Skeletal muscle satellite cell (primary cell): ENCODE measurements around the gene NFYA. TPM values are rescaled to one million over a fixed set of nuclear protein-coding genes. Genes with fewer than 3 reads are reported as not detected.
A peak's percentile ranks its signal among the peaks of the same experiment; 100 is the strongest.

Experiments
- H3K27me3 ChIP-seq: 2 replicates; pipeline ENCODE4 v1.7.0; 2013; ENCODE audit warnings: low read length; ENCODE audit not compliant: control insufficient read depth, insufficient read depth
- H3K36me3 ChIP-seq: 2 replicates; pipeline ENCODE4 v1.7.0; 2013; ENCODE audit warnings: mild to moderate bottlenecking, control low read depth, low read length; ENCODE audit not compliant: insufficient read depth
- H3K4me1 ChIP-seq: 2 replicates; pipeline ENCODE4 v1.7.0; 2013; ENCODE audit warnings: low read length; ENCODE audit not compliant: control insufficient read depth, insufficient read depth
- H3K4me2 ChIP-seq: 2 replicates; pipeline ENCODE4 v1.7.0; 2013; ENCODE audit warnings: mild to moderate bottlenecking, low read length
- H3K4me3 ChIP-seq: 2 replicates; pipeline ENCODE4 v1.7.0; 2013; ENCODE audit warnings: low read length
- H3K9ac ChIP-seq: 2 replicates; pipeline ENCODE4 v1.7.0; 2013; ENCODE audit warnings: mild to moderate bottlenecking, low read depth, low read length, moderate library complexity
- H3K9me3 ChIP-seq: replicated peaks from 2 replicates; pipeline ENCODE4 v1.7.0; 2013; ENCODE audit warnings: mild to moderate bottlenecking, control low read depth, low read length
- total RNA-seq: library from RNA; depleted of rRNA; stranded (reverse); fragments of >200 nt; gene quantifications from 2 replicates; pipeline ENCODE4 v1.2.3, GENCODE V29; 2012; rRNA removed

Gene NFYA
- 9.9 and 14.2 TPM in 2 replicates for total RNA-seq

DNA sequence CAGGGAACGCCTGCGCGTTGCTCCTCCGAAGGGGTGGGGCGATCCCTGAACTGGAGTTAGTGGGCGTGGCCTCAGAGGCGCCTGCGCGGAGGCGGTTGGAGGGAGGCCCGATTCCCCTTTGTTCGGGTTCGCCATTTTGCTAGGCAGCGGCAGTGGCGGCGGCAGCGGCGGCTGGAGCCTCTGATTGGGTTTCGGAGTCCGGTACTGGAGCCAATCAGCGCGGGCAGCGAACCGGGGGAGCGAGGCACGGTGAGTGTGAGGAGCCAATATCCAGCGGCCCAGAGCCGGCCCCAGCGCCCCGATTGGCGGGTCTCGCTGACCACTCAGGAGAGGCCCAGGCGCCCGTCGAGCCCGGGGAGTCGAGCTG is at the start of gene NFYA:
NFYA (plus strand) TSS at position 139 of the 367 bp plus-strand sequence. CDS start 6,116 bp downstream, outside the sequence.
- peak within 1 kb of the TSS; percentile 99 for H3K9ac ChIP-seq
- peaks cover 22% of the 10 kb centered on the region for H3K4me1 ChIP-seq

GRCh38 chr6:41023114-41023513 is 49.7 kb upstream of the NFYA start:
- Histone ChIP-seq H3K4me1 (peaks cover 10% of the 10 kb centered on the region), H3K4me3 (no peak overlapping the region), H3K4me2 (no peak overlapping the region), H3K9me3 (no peaks in the 10 kb centered on the region), H3K27me3 (no peaks in the 10 kb centered on the region), H3K9ac (no peak overlapping the region), H3K36me3 (no peaks in the 10 kb centered on the region)

More for the DNA sequence above, at the start of gene NFYA:
- Histone ChIP-seq H3K36me3 (no peaks in the 10 kb centered on the region), H3K9me3 (no peaks in the 10 kb centered on the region), H3K4me2 (peak within 1 kb of the TSS; percentile 97), H3K27me3 (no peaks in the 10 kb centered on the region), H3K4me3 (peak within 1 kb of the TSS; percentile 85)

- Histone ChIP-seq H3K9ac (no peak overlapping the region), H3K4me2 (no peak overlapping the region), H3K9me3 (no peaks in the 10 kb centered on the region), H3K27me3 (no peaks in the 10 kb centered on the region), H3K36me3 (no peaks in the 10 kb centered on the region), H3K4me1 (peaks cover 16% of the 10 kb centered on the region), H3K4me3 (no peak overlapping the region)
Observed at GRCh38 chr6:41025966-41026530, 46.7 kb upstream of the NFYA start.

DNA sequence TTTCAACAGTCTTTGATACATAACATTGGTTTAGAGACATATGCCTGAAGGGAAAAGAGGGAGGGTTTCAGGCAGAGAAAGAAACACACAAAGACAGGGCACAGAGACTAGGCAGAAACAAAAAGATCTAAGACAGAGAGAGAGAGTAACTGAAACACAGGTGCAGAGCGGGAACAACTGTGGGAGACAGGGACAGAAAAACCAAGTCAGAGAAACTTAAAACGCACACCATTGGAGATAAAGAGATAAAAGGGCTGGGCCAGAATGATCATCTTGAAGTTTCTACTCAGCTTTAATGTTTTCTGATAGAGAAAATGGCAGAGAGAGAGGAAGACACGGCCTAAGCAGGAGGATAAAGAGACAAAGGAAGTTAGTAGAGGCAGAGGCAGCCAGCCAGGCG is 45.5 kb upstream of the NFYA start:
- Histone ChIP-seq H3K9me3 (no peaks in the 10 kb centered on the region), H3K4me1 (peaks cover 16% of the 10 kb centered on the region), H3K4me3 (peak overlapping the region; percentile 76), H3K36me3 (no peaks in the 10 kb centered on the region), H3K4me2 (peak overlapping the region; percentile 94), H3K9ac (peak overlapping the region; percentile 86), H3K27me3 (no peaks in the 10 kb centered on the region)

- H3K9me3 ChIP-seq, result no peaks in the 10 kb centered on the region
- peak overlapping the region; percentile 76 for H3K4me3 ChIP-seq
- no peaks in the 10 kb centered on the region for H3K36me3 ChIP-seq
- H3K4me2 ChIP-seq, result peak overlapping the region; percentile 94
- H3K27me3 ChIP-seq, result no peaks in the 10 kb centered on the region
- H3K4me1 ChIP-seq, result peaks cover 16% of the 10 kb centered on the region
- H3K9ac ChIP-seq, result peak overlapping the region; percentile 86
Observed at GRCh38 chr6:41027799-41028560, 44.8 kb upstream of the NFYA start.

DNA sequence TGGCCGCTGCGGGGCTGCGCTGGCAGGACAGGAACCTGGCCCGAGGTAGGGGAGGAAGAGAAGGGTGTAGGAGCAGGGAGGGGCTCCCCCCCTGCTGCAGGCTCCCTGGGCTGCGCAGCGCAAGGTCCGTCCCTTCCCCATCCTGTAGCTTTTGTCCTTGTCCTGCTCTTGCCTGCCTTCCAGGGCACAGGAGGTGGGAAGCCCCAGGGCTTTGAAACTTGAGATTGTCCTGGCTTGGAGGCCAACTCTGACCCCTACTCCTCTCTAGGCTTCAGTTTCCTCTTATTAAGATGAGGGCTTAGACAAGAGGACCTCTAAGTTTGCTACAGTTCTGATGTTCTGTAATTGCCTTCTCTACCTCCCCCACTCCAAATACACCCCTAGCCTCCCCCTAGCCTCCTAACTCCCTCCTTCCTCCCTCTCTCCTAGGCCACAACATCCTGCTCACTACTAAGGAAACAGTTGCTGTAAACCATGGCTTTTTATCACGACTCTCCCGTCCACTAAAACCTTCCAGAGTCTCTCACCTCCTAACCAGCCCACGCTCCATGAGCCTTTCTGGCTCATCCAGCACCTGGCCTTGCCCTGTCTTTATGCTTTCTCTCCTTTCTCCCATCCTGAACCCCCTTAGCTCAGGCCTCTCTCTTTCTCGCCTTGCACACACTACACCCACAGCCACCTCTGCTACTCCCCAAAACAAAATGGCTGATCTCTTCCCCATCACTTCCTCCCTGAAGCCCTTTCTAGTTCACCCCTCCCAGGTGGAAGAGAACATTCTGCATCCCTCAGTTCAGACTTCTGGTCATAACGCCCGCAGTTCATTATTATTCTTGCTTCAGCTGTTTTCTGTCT is 44.0 kb upstream of the NFYA start:
- Histone ChIP-seq H3K4me3 (peak overlapping the region; percentile 76), H3K4me1 (peaks cover 16% of the 10 kb centered on the region), H3K36me3 (no peaks in the 10 kb centered on the region), H3K9me3 (no peaks in the 10 kb centered on the region), H3K27me3 (no peaks in the 10 kb centered on the region), H3K9ac (peak overlapping the region; percentile 86), H3K4me2 (peak overlapping the region; percentile 94)

DNA sequence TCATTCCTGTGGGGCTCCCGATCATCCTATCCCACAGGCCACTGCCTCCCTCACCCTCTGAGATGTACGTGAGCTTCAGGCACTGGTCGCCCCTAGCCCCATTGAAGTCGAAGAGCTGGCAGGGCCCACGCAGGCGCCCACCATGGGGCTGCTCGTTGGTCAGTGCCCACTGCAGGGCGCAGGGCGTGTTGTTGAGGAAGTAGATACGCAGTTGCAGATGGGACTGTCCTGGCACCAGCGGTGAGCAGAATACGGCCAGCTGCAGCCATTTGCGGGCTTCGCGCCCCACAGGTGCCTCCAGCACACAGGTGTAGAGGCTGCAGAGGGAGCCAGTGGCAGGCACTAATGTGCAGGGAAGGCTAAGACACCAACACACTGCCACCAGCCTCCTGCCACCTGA is 39.9 kb upstream of the NFYA start:
- H3K9ac ChIP-seq, result no peak overlapping the region
- H3K4me1 ChIP-seq, result peaks cover 8% of the 10 kb centered on the region
- H3K36me3 ChIP-seq, result no peaks in the 10 kb centered on the region

DNA sequence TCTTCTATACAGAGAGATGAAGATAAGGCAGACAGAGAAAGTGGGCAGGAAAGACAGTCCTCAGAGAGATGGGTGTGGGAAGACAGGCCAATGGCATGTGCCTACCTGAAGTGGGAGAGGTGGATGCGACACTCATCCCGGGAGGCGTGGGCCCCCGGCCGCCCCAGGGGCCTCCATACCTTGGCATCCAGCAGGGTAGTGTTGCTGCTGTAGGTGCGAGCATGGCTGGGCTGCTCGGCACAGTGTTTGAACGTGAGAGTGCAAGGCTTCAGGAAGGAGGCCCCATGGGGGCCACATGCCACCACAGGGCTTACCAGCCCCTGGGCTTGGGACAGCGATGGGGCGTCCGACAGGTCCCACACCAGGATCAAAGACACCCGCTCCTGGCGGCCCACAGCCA is 39.0 kb upstream of the NFYA start:
- Histone ChIP-seq H3K4me3 (no peak overlapping the region), H3K4me2 (no peak overlapping the region), H3K4me1 (no peaks in the 10 kb centered on the region), H3K9ac (no peak overlapping the region), H3K9me3 (no peaks in the 10 kb centered on the region), H3K27me3 (peaks cover 15% of the 10 kb centered on the region), H3K36me3 (no peaks in the 10 kb centered on the region)

More for the DNA sequence above, 39.9 kb upstream of the NFYA start:
- Histone ChIP-seq H3K27me3 (peaks cover 13% of the 10 kb centered on the region), H3K4me3 (no peak overlapping the region), H3K4me2 (no peak overlapping the region), H3K9me3 (no peaks in the 10 kb centered on the region)

- Histone ChIP-seq H3K9me3 (no peaks in the 10 kb centered on the region), H3K4me3 (no peak overlapping the region), H3K36me3 (no peaks in the 10 kb centered on the region), H3K27me3 (peaks cover 16% of the 10 kb centered on the region), H3K4me1 (peaks cover 7% of the 10 kb centered on the region), H3K9ac (no peak overlapping the region), H3K4me2 (no peak overlapping the region)
Observed at GRCh38 chr6:41036186-41036585, 36.6 kb upstream of the NFYA start.

DNA sequence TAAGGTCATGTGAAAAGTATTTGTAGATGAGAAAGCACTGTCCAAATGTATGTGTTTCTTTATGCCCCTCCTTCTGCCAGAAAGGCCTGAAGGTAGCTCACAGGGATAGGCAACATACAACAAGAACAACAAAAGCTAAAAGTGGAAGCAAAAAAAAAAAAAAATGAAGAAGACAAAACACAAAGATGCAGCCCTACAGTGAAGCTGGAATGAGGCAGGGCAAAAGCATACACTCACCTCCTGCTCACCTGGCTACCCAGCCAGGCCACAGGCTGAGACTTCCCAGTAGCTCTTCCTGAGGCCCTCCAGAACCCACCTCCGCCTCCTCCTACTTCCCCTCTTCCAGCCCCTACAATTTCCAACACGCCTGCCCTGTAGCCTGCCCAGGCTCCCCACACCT is 36.2 kb upstream of the NFYA start:
- Histone ChIP-seq H3K4me2 (no peak overlapping the region), H3K27me3 (peaks cover 16% of the 10 kb centered on the region), H3K9ac (no peak overlapping the region), H3K4me1 (peaks cover 7% of the 10 kb centered on the region), H3K4me3 (no peak overlapping the region), H3K9me3 (no peaks in the 10 kb centered on the region), H3K36me3 (no peaks in the 10 kb centered on the region)

GRCh38 chr6:41037107-41037900 is 35.5 kb upstream of the NFYA start:
- H3K9ac ChIP-seq, result no peak overlapping the region
- no peak overlapping the region for H3K4me3 ChIP-seq
- H3K4me2 ChIP-seq, result no peak overlapping the region
- no peaks in the 10 kb centered on the region for H3K36me3 ChIP-seq
- H3K4me1 ChIP-seq, result peaks cover 7% of the 10 kb centered on the region
- H3K27me3 ChIP-seq, result peaks cover 16% of the 10 kb centered on the region
- H3K9me3 ChIP-seq, result no peaks in the 10 kb centered on the region
